ENCODE measurements around the gene TULP4.
"Not testable (repeated sequence)": the region's sequence is repeated elsewhere in the genome, so short reads cannot be mapped to it uniquely, and the experiment has no call there.

TULP4 gene

DNA sequence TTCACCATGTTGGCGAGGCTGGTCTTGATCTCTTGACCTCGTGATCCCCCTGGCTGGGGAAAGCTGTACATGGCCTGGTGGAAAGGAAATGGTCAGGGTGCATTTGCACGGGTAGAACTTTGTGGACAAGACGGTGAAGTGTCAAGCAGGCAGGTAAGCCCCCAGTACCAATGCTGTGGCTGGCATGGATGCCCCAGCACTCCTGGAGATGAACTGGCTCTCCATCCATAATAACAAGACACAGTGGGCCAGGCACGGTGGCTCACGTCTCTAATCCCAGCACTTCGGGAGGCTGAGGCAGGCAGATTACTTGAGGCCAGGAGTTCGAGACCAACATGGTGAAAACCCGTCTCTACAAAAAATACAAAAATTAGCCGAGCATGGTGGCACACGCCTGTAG is 210.4 kb downstream of the TULP4 start:
- H3K36me3 Mint-ChIP-seq (ENCODE audit: low read depth): no peaks in the 10 kb centered on the region
- no peak overlapping the region for H3K27ac Mint-ChIP-seq
- no peak overlapping the region for H3K4me3 Mint-ChIP-seq
- H3K9me3 Mint-ChIP-seq: no peaks in the 10 kb centered on the region
- peaks cover 40% of the 10 kb centered on the region for H3K27me3 Mint-ChIP-seq
- H3K4me1 Mint-ChIP-seq (ENCODE audit: low read depth): peaks cover 11% of the 10 kb centered on the region
- intact Hi-C loops (cut with micrococcal nuclease): no loop called here

DNA sequence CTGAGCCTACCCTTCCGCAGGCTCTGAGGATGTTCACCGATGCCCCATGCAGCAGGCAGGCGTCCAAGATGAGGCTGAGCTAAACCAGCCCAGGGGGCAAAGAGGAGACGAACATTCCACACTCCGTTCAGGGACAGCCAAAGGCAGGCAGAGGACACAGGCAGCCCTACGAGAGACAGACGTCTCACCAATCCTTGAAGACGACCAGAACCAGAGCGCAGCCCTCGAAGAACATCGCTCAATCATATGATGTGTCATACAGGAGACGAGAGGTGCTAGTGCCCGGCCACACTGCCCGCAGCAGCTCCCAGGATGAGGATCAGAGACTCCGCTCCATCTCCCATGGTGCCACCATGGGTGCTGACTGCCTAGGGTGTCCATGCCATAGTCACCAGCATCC is 212.0 kb downstream of the TULP4 start:
- Mint-ChIP-seq H3K27me3 (peaks cover 37% of the 10 kb centered on the region), H3K9me3 (no peaks in the 10 kb centered on the region), H3K4me1 (ENCODE audit: low read depth) (peaks cover 5% of the 10 kb centered on the region), H3K36me3 (ENCODE audit: low read depth) (no peaks in the 10 kb centered on the region), H3K4me3 (no peak overlapping the region), H3K27ac (no peak overlapping the region)
- intact Hi-C loops (cut with micrococcal nuclease): no loop called here

DNA sequence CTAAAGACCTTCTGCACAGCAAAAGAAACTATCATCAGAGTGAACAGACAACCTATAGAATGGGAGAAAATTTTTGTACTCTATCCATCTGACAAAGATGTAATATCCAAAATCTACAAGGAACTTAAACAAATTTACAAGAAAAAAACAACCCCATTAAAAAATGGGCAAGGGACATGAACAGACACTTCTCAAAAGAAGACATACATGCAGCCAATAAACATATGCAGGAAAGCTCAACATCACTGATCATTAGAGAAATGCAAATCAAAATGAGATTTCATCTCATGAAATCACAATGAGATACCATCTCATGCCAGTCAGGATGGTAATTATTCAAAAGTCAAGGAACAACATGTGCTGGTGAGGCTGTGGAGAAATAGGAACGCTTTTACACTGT is 215.6 kb downstream of the TULP4 start:
- intact Hi-C loops (cut with micrococcal nuclease); H3K4me1 Mint-ChIP-seq (ENCODE audit: low read depth); H3K27ac Mint-ChIP-seq; H3K4me3 Mint-ChIP-seq; H3K36me3 Mint-ChIP-seq (ENCODE audit: low read depth); H3K9me3 Mint-ChIP-seq: not testable (repeated sequence)
- peaks cover 42% of the 10 kb centered on the region for H3K27me3 Mint-ChIP-seq

DNA sequence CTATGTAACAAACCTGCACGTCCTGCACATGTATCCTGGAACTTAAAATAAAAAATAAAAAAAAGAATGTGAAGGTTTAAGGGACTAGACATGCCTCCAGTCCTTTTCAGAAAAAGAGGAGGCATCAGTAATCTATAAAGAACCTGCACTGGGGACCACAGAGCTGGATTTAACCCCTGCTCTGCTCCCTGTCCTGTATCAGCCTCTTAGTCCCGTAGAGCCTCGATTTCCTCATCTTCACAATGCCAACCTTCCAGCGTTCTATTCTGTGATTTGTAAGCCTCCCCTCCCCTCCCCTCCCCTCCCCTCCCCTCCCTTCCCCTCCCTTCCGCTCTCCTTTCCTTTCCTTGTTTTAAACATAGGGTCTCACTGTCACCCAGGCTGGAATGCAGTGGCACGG is 216.6 kb downstream of the TULP4 start:
- intact Hi-C loops (cut with micrococcal nuclease): no loop called here
- Mint-ChIP-seq H3K27ac (no peak overlapping the region), H3K4me3 (no peak overlapping the region), H3K27me3 (peaks cover 45% of the 10 kb centered on the region), H3K36me3 (ENCODE audit: low read depth) (no peaks in the 10 kb centered on the region), H3K9me3 (no peaks in the 10 kb centered on the region), H3K4me1 (ENCODE audit: low read depth) (no peaks in the 10 kb centered on the region)

DNA sequence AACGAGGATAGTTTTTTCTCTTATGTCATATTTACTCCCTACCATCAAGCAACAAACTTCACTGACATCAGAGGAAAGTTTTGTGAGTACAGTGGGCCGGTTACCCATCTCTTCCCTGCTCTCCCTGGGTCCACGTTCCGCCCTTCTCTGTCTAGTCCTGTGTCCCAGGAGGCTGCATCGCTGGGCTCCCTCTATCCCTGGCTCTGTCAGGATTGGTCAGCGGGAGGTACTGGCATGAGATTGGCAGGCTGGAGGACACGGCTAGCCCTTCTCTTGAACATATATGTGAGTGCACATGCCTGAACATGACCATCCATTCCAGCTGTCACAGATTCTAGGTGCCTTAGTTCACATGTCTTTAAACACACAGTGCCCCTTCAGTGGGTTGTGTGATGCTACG is 217.4 kb downstream of the TULP4 start:
- intact Hi-C loops (cut with micrococcal nuclease): no loop called here
- H3K27me3 Mint-ChIP-seq: peaks cover 47% of the 10 kb centered on the region
- no peak overlapping the region for H3K4me3 Mint-ChIP-seq
- no peaks in the 10 kb centered on the region for H3K9me3 Mint-ChIP-seq
- H3K36me3 Mint-ChIP-seq (ENCODE audit: low read depth): no peaks in the 10 kb centered on the region
- no peaks in the 10 kb centered on the region for H3K4me1 Mint-ChIP-seq (ENCODE audit: low read depth)
- no peak overlapping the region for H3K27ac Mint-ChIP-seq

DNA sequence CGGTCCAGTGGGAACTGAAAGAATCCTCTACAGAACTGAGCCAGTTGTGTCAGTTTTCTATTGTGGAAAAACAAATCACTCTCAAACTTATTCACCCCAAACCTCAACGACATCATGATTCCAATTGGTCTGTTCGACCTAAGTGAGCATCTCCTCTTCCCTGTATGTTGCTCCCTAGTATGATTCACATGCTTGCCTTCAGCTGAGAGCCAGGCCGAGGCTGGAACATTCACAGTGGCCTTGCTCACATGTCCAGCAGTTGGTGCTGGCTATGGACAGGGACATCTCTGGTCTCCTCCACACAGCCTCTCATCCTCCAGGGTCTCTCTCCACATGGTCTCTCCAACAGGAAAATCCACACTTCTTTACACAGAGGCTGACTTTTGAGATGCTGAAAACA is 219.3 kb downstream of the TULP4 start:
- Mint-ChIP-seq H3K36me3 (ENCODE audit: low read depth) (no peaks in the 10 kb centered on the region), H3K27ac (no peak overlapping the region), H3K27me3 (peaks cover 52% of the 10 kb centered on the region), H3K9me3 (no peaks in the 10 kb centered on the region), H3K4me3 (no peak overlapping the region), H3K4me1 (ENCODE audit: low read depth) (peaks cover 8% of the 10 kb centered on the region)
- intact Hi-C loops (cut with micrococcal nuclease): no loop called here

DNA sequence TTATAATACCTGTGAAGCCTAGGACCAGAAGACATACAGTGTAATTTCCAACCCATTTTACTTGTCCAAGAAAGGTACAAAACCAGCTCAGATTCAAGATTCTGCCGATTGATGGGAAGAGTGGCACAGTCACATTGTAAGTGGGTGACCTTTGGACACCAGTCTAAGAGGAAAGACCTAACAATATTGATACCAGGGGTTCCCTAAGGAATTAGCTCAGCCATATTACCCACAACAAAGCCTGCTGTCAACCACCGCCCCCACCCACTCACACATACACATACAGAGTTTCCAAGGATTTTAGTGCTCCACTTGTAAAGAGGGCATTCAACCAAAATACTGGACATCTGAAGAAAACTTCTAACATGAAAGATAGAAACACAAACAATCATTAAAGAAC is 219.7 kb downstream of the TULP4 start:
- Mint-ChIP-seq H3K27ac (no peak overlapping the region), H3K9me3 (no peaks in the 10 kb centered on the region), H3K4me1 (ENCODE audit: low read depth) (peaks cover 8% of the 10 kb centered on the region), H3K4me3 (no peak overlapping the region), H3K36me3 (ENCODE audit: low read depth) (no peaks in the 10 kb centered on the region), H3K27me3 (peaks cover 51% of the 10 kb centered on the region)
- intact Hi-C loops (cut with micrococcal nuclease): no loop called here

DNA sequence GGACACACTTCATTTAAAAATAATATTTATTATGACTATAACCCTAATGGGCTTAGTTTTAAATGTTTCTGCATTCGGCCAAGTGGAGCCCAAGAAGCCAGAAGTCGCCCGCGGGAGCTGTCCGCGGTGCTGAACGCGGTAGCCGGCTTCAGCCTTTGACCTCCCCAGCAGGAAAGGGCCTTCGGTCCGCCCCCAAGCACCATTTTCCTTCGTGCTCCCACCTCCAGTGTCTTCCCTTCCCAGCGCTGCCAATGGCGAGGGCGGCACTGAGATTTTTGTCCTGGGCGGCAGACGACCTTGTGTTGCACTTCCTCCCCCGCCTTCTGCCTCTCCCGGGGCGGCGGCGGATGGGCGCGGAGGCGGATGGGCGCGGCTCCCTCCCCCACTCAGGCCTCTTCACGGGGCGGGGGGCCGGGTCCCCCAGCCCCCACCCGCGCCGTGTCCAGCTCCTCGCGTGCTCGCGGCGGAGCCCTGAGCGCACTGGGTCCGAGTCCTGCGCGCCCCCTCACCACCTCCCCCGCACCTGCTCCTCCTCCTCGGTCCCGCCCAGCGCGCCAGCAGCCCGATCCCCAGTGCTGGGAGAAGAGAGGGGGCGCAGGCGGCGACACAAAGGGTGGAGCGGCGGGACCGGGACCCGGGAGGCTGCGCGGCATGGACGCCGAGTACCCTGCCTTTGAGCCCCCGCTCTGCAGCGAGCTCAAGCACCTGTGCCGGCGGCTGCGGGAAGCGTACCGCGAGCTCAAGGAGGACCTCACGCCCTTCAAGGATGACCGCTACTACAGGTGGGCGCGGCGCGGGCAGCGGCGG is 224.0 kb downstream of the TULP4 start:
- Mint-ChIP-seq H3K27ac (no peak overlapping the region), H3K4me1 (ENCODE audit: low read depth) (peaks cover 13% of the 10 kb centered on the region), H3K36me3 (ENCODE audit: low read depth) (no peaks in the 10 kb centered on the region), H3K27me3 (peaks cover 74% of the 10 kb centered on the region), H3K4me3 (peak overlapping the region; percentile 84), H3K9me3 (no peaks in the 10 kb centered on the region)
- intact Hi-C loops (cut with micrococcal nuclease): loop anchor here (2.0 kb wide), 1 partner anchor 25 kb away; the partner anchor contains the start of gene TMEM181

DNA sequence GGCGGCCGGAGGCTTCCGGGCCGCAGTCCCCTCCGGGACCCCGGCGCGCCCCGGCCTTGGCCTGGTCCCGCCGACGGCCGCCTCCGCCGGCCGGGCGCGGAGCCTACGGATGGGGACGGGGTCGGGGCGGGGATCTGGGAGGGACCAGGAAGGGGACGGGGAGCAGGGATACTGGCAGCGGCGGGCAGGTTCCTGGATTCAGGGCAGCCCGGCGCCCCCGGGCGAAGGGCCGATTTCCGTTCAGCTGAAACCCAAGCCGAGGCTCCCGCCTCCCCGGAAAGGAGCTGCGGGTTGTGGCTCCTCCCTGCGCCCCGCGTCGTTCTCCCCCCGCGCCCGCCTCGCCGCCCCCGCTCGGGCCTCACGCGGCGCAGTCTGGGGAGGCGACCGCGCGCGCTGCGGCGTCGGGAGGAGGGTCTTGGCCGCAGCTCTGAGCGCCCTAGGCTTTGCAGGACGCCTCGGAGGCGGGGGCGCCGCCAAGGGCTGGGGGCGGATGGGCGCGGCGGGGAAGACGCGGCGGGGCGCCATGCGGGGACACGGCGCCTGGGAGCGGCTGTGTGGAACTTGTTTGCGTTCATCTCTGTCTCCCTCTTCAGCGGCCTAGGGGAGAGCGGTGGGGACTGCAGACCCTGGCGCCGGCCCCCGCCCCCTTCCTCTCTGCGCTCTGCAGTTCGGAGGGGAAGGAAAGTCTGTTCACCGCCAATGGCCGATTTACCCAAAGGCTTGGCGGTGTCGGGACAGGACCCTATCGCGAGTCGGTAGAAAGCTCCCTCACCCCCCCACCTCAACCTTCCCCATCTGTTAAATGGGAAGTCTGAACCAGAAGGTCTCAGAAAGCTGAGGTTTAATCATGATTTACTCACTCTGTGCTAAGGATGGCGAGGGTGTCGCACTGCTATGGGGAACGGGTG is 224.9 kb downstream of the TULP4 start:
- Mint-ChIP-seq H3K27me3 (peaks cover 76% of the 10 kb centered on the region), H3K36me3 (ENCODE audit: low read depth) (no peaks in the 10 kb centered on the region), H3K4me3 (peak overlapping the region; percentile 84), H3K4me1 (ENCODE audit: low read depth) (peaks cover 13% of the 10 kb centered on the region), H3K27ac (no peak overlapping the region), H3K9me3 (no peaks in the 10 kb centered on the region)
- intact Hi-C loops (cut with micrococcal nuclease): loop anchor here (2.0 kb wide), 1 partner anchor 24 kb away; the partner anchor contains the start of gene TMEM181

DNA sequence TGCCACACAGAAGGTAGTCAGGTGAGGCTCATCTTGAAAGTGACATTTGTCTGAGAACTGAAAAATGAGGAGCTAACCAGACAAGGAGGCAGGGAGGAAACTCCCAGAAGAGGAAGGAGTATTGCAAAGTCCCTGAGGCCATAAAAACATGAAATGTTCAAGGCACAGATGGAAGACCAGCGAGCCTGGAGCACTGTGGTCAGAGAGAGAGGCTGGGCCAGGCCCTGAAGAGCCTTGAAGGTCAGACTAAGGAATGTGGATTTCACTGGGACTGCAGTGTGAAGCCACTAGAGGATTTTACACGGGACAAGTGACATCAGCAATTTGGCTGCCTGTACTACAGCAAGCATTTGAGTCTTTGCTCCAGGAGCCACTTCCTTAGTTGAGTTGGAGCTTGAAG is 226.5 kb downstream of the TULP4 start:
- H3K4me3 Mint-ChIP-seq: no peak overlapping the region
- no peak overlapping the region for H3K27ac Mint-ChIP-seq
- H3K4me1 Mint-ChIP-seq (ENCODE audit: low read depth): peaks cover 13% of the 10 kb centered on the region
- intact Hi-C loops (cut with micrococcal nuclease): no loop called here
- peaks cover 65% of the 10 kb centered on the region for H3K27me3 Mint-ChIP-seq
- H3K9me3 Mint-ChIP-seq: no peaks in the 10 kb centered on the region
- H3K36me3 Mint-ChIP-seq (ENCODE audit: low read depth): no peaks in the 10 kb centered on the region

DNA sequence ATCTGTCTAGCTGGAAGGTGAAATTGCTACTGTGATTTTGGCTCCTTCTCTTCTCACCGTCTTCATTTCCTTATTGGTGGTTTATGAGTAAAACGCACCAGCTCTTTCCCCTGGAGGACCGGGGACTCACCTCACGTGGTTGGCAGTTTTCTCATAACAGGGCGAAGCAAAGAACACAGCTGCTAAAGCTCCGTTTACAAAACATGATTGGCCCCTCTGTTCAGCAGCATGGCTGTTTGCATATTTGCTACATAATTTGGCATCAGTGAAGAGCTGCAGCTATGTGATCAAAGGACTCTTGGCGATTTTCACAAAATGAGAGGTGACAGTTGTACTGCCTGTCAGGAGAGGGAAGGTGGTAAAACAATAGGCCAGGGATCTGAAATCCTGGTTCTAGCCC is 227.1 kb downstream of the TULP4 start:
- H3K9me3 Mint-ChIP-seq: no peaks in the 10 kb centered on the region
- H3K36me3 Mint-ChIP-seq (ENCODE audit: low read depth): no peaks in the 10 kb centered on the region
- no peak overlapping the region for H3K4me3 Mint-ChIP-seq
- peaks cover 61% of the 10 kb centered on the region for H3K27me3 Mint-ChIP-seq
- intact Hi-C loops (cut with micrococcal nuclease): no loop called here
- H3K27ac Mint-ChIP-seq: no peak overlapping the region
- H3K4me1 Mint-ChIP-seq (ENCODE audit: low read depth): peaks cover 13% of the 10 kb centered on the region

DNA sequence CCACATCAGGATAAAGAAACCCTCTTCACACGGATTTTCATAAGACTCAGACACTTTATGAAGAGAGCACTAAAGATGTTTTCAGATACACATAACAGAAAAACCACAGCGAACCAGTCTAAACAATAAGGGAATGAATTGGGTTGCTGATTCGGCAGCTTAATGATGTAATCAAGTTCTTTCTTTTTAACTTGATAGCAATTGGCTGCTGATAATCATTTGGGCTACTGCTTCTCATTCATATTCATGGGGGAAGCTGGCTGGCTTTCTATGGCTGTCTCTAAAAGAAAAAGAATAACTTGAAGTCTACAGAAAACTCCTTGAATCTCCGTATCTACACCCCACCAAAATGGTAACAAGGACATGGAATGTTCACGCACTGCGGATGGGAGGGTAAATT is 227.6 kb downstream of the TULP4 start:
- H3K36me3 Mint-ChIP-seq (ENCODE audit: low read depth): no peaks in the 10 kb centered on the region
- no peak overlapping the region for H3K4me3 Mint-ChIP-seq
- peaks cover 13% of the 10 kb centered on the region for H3K4me1 Mint-ChIP-seq (ENCODE audit: low read depth)
- H3K27me3 Mint-ChIP-seq: peaks cover 56% of the 10 kb centered on the region
- H3K9me3 Mint-ChIP-seq: no peaks in the 10 kb centered on the region
- intact Hi-C loops (cut with micrococcal nuclease): no loop called here
- H3K27ac Mint-ChIP-seq: no peak overlapping the region

DNA sequence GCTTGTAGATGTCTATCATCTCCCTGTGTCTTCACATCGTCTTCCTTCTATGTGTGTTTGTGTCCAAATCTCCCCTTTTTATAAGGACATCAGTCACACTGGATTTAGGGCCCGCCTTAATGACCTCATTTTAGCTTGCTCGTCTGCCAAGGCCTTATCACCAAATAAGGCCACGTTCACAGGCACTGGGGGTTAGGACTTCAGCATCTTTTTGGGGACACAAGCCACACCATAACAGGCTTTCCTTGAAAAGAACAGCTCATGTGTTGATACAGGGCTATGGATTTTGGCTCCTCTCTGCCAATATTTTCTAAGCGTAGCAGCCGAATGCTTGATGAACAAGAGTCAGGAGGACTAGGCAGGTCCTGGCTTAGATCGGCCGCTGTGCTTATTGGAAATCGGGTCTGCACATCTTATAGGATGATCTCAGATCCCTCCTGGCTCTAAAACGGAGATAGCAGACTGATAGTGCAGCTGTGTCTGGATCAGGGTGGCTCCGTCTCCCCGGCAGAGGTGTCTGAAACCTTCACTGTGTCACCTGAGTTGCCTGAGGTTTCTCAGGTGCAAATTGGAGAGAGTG is 231.4 kb downstream of the TULP4 start:
- Mint-ChIP-seq H3K9me3 (no peaks in the 10 kb centered on the region), H3K36me3 (ENCODE audit: low read depth) (no peaks in the 10 kb centered on the region), H3K4me1 (ENCODE audit: low read depth) (peaks cover 1% of the 10 kb centered on the region), H3K27me3 (peaks cover 28% of the 10 kb centered on the region), H3K27ac (no peak overlapping the region), H3K4me3 (no peak overlapping the region)
- intact Hi-C loops (cut with micrococcal nuclease): no loop called here

DNA sequence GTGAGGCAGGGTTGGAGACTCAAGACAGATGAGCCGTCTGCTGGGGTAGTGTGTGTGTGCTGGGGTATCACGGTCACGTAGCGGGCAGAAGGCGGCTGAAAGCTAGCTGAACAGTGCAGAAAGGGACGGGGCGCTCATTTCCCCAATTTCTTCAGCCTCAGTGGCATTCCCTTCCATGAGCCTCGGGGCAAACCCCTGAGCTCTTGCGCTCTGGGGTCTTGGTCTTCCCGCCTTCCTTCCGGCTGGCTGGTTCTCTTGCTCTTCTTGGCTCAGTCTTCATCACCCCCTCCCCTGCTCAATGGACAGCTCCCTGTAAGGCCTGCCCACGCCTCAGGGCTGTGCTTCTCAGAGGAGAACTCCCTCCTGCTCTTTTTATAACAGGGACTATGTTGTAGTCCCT is 232.2 kb downstream of the TULP4 start:
- Mint-ChIP-seq H3K9me3 (no peaks in the 10 kb centered on the region), H3K4me1 (ENCODE audit: low read depth) (no peaks in the 10 kb centered on the region), H3K27ac (no peak overlapping the region), H3K4me3 (no peak overlapping the region), H3K27me3 (peaks cover 23% of the 10 kb centered on the region), H3K36me3 (ENCODE audit: low read depth) (no peaks in the 10 kb centered on the region)
- intact Hi-C loops (cut with micrococcal nuclease): no loop called here

All from dendritic cell treated with granulocyte-macrophage colony-stimulating factor and Interleukin-4, amounts not matched to agents 40 ng/mL and 50 ng/mL, for 4 days (primary cell).